ENCODE results near the gene CCDC106. TPM values are rescaled to one million over a fixed set of nuclear protein-coding genes. Genes with fewer than 3 reads are reported as not detected.

The CCDC106 gene
- total RNA-seq, 1 experiment from 2014 or later = 36.0 TPM

- Histone ChIP-seq H3K27ac (ENCODE audit: low read length) (peak overlapping the region; percentile 21), H3F3A (ENCODE audit: low read length, unreplicated experiment) (peaks cover 12% of the 10 kb centered on the region), H3K79me2 (ENCODE audit: low read length) (peaks cover 83% of the 10 kb centered on the region), H3K9ac (ENCODE audit: low read length) (peak overlapping the region; percentile 88), H3K4me1 (ENCODE audit: insufficient read depth, low read length) (peaks cover 35% of the 10 kb centered on the region), H3K4me3 (ENCODE audit: low read length) (peak overlapping the region; percentile 85), H3K9me2 (replicated peaks; ENCODE audit: low read length) (no peaks in the 10 kb centered on the region), H2AFZ (ENCODE audit: low read length) (peak overlapping the region; percentile 48), H3K27me3 (ENCODE audit: low read length) (no peaks in the 10 kb centered on the region), H3K36me3 (ENCODE audit: low read depth, low read length) (peaks cover 30% of the 10 kb centered on the region), H3K4me2 (ENCODE audit: low read length) (peak overlapping the region; percentile 90), H4K20me1 (ENCODE audit: low read length) (peaks cover 35% of the 10 kb centered on the region), H3K9me3 (ENCODE audit: low read length) (no peaks in the 10 kb centered on the region)
- ATAC-seq (no peak), DNase-seq (peak; percentile 15)
- TF ChIP-seq EZH2phosphoT487 (IDR thresholded peaks at IDR 0.05; ENCODE audit: borderline replicate concordance, low read length) (no peak), CTCF (conservative IDR thresholded peaks at IDR 0.05; ENCODE audit: low read depth, low read length) (no peak), EZH2 (IDR thresholded peaks at IDR 0.05; ENCODE audit: low read length, unreplicated experiment) (no peak)
- intact Hi-C loops (cut with micrococcal nuclease) = no loop called here
- CTCF ChIA-PET = no interaction called here
- POLR2A ChIA-PET (ENCODE audit: unreplicated experiment) = interaction anchor here (0.6 kb wide), 1 partner anchor 35 kb away, joined by 5 read pairs; the partner anchor contains the start of gene ZNF580
- BruUV-seq (replicated peaks) = TSS peak; percentile 44
Measured at GRCh38 chr19:55675661-55676354, 27.8 kb downstream of the CCDC106 start.

- no TSS peak for BruUV-seq (replicated peaks)
- ATAC-seq (no peak), DNase-seq (peak; percentile 53)
- intact Hi-C loops (cut with micrococcal nuclease) = no loop called here
- Histone ChIP-seq H4K20me1 (ENCODE audit: low read length) (peaks cover 39% of the 10 kb centered on the region), H3K36me3 (ENCODE audit: low read depth, low read length) (peaks cover 35% of the 10 kb centered on the region), H3K27me3 (ENCODE audit: low read length) (no peaks in the 10 kb centered on the region), H3F3A (ENCODE audit: low read length, unreplicated experiment) (peaks cover 12% of the 10 kb centered on the region), H2AFZ (ENCODE audit: low read length) (no peak overlapping the region), H3K79me2 (ENCODE audit: low read length) (peaks cover 84% of the 10 kb centered on the region), H3K4me3 (ENCODE audit: low read length) (peak overlapping the region; percentile 85), H3K4me2 (ENCODE audit: low read length) (peak overlapping the region; percentile 90), H3K9me3 (ENCODE audit: low read length) (no peaks in the 10 kb centered on the region), H3K9ac (ENCODE audit: low read length) (peak overlapping the region; percentile 88), H3K9me2 (replicated peaks; ENCODE audit: low read length) (no peaks in the 10 kb centered on the region), H3K4me1 (ENCODE audit: insufficient read depth, low read length) (peaks cover 35% of the 10 kb centered on the region), H3K27ac (ENCODE audit: low read length) (no peak overlapping the region)
- ChIA-PET POLR2A (ENCODE audit: unreplicated experiment) (no interaction called here), CTCF (no interaction called here)
- TF ChIP-seq EZH2phosphoT487 (IDR thresholded peaks at IDR 0.05; ENCODE audit: borderline replicate concordance, low read length) = no peak
- peak; percentile 58; the same call in 1 of the 2 replicates for TF ChIP-seq CTCF (conservative IDR thresholded peaks at IDR 0.05; ENCODE audit: low read depth, low read length)
Measured at GRCh38 chr19:55676383-55676782, 28.4 kb downstream of the CCDC106 start.

GRCh38 chr19:55676889-55677505, 29.0 kb downstream of the CCDC106 start:
- H3K27ac ChIP-seq (ENCODE audit: low read length) = no peak overlapping the region
- CTCF ChIA-PET = no interaction called here
- no peak overlapping the region for H2AFZ ChIP-seq (ENCODE audit: low read length)
- ATAC-seq (no peak), DNase-seq (no peak)
- peak overlapping the region; percentile 90 for H3K4me2 ChIP-seq (ENCODE audit: low read length)
- H3K4me3 ChIP-seq (ENCODE audit: low read length) = peak overlapping the region; percentile 85
- peaks cover 84% of the 10 kb centered on the region for H3K79me2 ChIP-seq (ENCODE audit: low read length)
- H3K4me1 ChIP-seq (ENCODE audit: insufficient read depth, low read length) = peaks cover 35% of the 10 kb centered on the region
- peak overlapping the region; percentile 88; the same call in 1 of the 2 replicates for H3K9ac ChIP-seq (ENCODE audit: low read length)
- H3K27me3 ChIP-seq (ENCODE audit: low read length) = no peaks in the 10 kb centered on the region
- no TSS peak for BruUV-seq (replicated peaks)
- H3K36me3 ChIP-seq (ENCODE audit: low read depth, low read length) = peaks cover 39% of the 10 kb centered on the region
- peaks cover 11% of the 10 kb centered on the region for H3F3A ChIP-seq (ENCODE audit: low read length, unreplicated experiment)
- H3K9me2 ChIP-seq (replicated peaks; ENCODE audit: low read length) = no peaks in the 10 kb centered on the region
- POLR2A ChIA-PET (ENCODE audit: unreplicated experiment) = no interaction called here
- TF ChIP-seq EZH2phosphoT487 (IDR thresholded peaks at IDR 0.05; ENCODE audit: borderline replicate concordance, low read length) = no peak
- TF ChIP-seq EZH2 (IDR thresholded peaks at IDR 0.05; ENCODE audit: low read length, unreplicated experiment) = no peak
- TF ChIP-seq CTCF (conservative IDR thresholded peaks at IDR 0.05; ENCODE audit: low read depth, low read length) = no peak
- H3K9me3 ChIP-seq (ENCODE audit: low read length) = no peaks in the 10 kb centered on the region
- intact Hi-C loops (cut with micrococcal nuclease) = no loop called here
- H4K20me1 ChIP-seq (ENCODE audit: low read length) = peaks cover 39% of the 10 kb centered on the region
